BLaER1 (cell line): ENCODE data around the gene LHX8.

ENCODE experiments used
- H3K27ac ChIP-seq: shearing (Covaris generic); formaldehyde crosslinking; 2 replicates; pipeline ENCODE4 v1.8.1; 2022
- H3K27me3 ChIP-seq: shearing (Covaris generic); formaldehyde crosslinking; 2 replicates; pipeline ENCODE4 v1.8.1; 2022
- H3K36me3 ChIP-seq: shearing (Covaris generic); formaldehyde crosslinking; 2 replicates; pipeline ENCODE4 v1.8.1; 2022
- H3K4me1 ChIP-seq: shearing (Covaris generic); formaldehyde crosslinking; 2 replicates; pipeline ENCODE4 v1.8.1; 2022
- H3K4me2 ChIP-seq: shearing (Covaris generic); formaldehyde crosslinking; 2 replicates; pipeline ENCODE4 v1.8.1; 2022
- H3K4me3 ChIP-seq: shearing (Covaris generic); formaldehyde crosslinking; 2 replicates; pipeline ENCODE4 v1.8.1; 2022
- H3K9ac ChIP-seq: shearing (Covaris generic); formaldehyde crosslinking; 2 replicates; pipeline ENCODE4 v1.8.1; 2022
- H3K9me3 ChIP-seq: shearing (Covaris generic); formaldehyde crosslinking; 2 replicates; pipeline ENCODE4 v1.8.1; 2022
- H4K20me1 ChIP-seq: shearing (Covaris generic); formaldehyde crosslinking; 2 replicates; pipeline ENCODE4 v1.8.1; 2022
- Cebpa-rat ChIP-seq: shearing (Covaris generic); IDR thresholded peaks from 2 replicates; pipeline ENCODE4 v1.8.1; 2022

The LHX8 gene

GRCh38 chr1:75124510-75124909 lies 9.7 kb upstream of the LHX8 start:
- H3K36me3 ChIP-seq = no peaks in the 10 kb centered on the region
- no peak overlapping the region for H3K4me3 ChIP-seq
- H3K4me2 ChIP-seq = no peak overlapping the region
- no peak overlapping the region for H3K9ac ChIP-seq
- H3K27ac ChIP-seq = no peak overlapping the region
- no peaks in the 10 kb centered on the region for H4K20me1 ChIP-seq
- TF ChIP-seq Cebpa-rat = no peak
- H3K9me3 ChIP-seq = peaks cover 11% of the 10 kb centered on the region; the same call in 1 of the 2 replicates
- H3K4me1 ChIP-seq = no peaks in the 10 kb centered on the region
- H3K27me3 ChIP-seq = no peaks in the 10 kb centered on the region

DNA sequence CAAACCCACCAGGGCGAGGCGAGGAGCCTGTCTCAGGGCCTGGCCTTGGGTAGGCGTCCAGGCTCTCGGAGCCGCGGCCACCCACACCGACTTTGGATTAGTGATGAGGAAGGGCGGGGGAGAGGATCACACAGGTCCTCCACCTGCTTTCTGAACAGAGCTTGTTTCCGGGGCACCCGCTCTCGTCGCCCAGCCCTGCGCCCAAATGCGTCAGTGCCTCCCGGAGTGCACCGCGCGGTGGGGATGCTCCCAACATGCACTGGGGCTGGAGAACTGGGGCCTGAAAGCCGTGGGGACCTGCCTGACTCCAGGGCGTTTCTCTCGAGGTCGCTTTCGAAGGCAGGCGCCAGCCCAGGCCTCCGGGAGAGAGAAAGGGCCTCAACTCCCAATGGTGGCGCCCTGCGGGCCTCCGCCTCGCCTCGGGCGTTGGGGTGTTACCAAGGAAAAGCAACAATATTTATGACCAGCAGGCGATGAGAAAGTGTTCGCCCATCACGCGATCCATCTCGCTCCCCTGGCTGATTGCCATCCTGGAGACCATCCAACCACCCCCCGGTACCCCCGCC lies 8.9 kb upstream of the LHX8 start:
- TF ChIP-seq Cebpa-rat = no peak
- no peak overlapping the region for H3K4me3 ChIP-seq
- H3K9ac ChIP-seq = no peak overlapping the region
- peaks cover 18% of the 10 kb centered on the region for H3K9me3 ChIP-seq
- no peaks in the 10 kb centered on the region for H4K20me1 ChIP-seq
- no peak overlapping the region for H3K27ac ChIP-seq
- H3K4me2 ChIP-seq = no peak overlapping the region
- no peaks in the 10 kb centered on the region for H3K4me1 ChIP-seq
- no peaks in the 10 kb centered on the region for H3K36me3 ChIP-seq
- no peaks in the 10 kb centered on the region for H3K27me3 ChIP-seq

GRCh38 chr1:75126611-75127101 lies 7.5 kb upstream of the LHX8 start:
- no peaks in the 10 kb centered on the region for H3K27me3 ChIP-seq
- H3K36me3 ChIP-seq = no peaks in the 10 kb centered on the region

DNA sequence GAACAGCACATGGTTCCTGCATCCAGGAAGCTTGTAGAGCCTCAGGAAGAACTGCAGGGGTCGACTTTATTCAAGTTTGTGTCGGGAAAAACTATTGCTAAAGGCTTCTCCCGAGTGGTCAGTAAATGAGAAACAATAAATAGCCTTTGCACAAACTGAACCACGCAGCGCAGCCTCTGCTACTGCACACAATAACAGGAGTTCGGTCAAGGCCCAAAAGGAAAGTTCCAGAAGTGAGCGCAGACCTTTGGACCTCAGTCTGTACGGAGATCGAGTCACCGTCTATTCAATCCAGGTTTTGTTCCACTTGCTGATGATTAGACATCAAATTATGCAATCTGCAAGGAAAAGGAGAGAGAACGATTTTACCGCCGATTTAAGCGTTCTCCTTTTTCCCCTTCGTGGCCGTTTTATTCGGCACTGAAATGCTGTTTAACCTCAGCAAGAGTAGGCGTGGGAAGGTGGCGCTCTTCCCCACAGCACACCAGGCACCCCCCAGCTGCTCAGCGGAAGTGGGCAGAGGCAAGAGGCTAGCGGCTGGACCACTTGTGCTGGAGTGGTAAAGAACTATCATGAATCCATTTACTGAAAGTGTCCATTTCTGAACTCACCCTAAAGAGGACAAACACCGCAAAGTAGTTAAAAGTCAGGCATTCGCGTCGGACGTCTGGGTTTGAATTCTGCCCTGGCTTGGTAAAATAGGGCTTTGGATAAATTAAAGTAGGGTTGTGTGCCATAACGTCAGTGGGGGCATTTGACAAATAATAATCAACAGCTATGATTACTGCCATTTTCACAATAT lies 6.1 kb upstream of the LHX8 start:
- no peaks in the 10 kb centered on the region for H3K27me3 ChIP-seq
- H3K4me1 ChIP-seq = no peaks in the 10 kb centered on the region
- peaks cover 46% of the 10 kb centered on the region for H3K9me3 ChIP-seq
- H3K27ac ChIP-seq = no peak overlapping the region
- no peaks in the 10 kb centered on the region for H3K36me3 ChIP-seq
- no peak overlapping the region for H3K4me3 ChIP-seq
- TF ChIP-seq Cebpa-rat = no peak
- no peak overlapping the region for H3K4me2 ChIP-seq
- no peaks in the 10 kb centered on the region for H4K20me1 ChIP-seq
- no peak overlapping the region for H3K9ac ChIP-seq

More at GRCh38 chr1:75126611-75127101, 7.5 kb upstream of the LHX8 start:
- no peak for TF ChIP-seq Cebpa-rat
- no peak overlapping the region for H3K4me3 ChIP-seq
- no peaks in the 10 kb centered on the region for H3K4me1 ChIP-seq
- no peak overlapping the region for H3K9ac ChIP-seq
- no peak overlapping the region for H3K27ac ChIP-seq
- no peaks in the 10 kb centered on the region for H4K20me1 ChIP-seq
- peaks cover 32% of the 10 kb centered on the region for H3K9me3 ChIP-seq
- H3K4me2 ChIP-seq = no peak overlapping the region

- Histone ChIP-seq H3K27me3 (no peaks in the 10 kb centered on the region), H3K4me3 (no peak overlapping the region)
Measured at GRCh38 chr1:75129660-75129982, 4.6 kb upstream of the LHX8 start.

GRCh38 chr1:75129983-75130789 lies 4.0 kb upstream of the LHX8 start:
- no peaks in the 10 kb centered on the region for H3K27me3 ChIP-seq
- H3K4me1 ChIP-seq = no peaks in the 10 kb centered on the region
- H3K27ac ChIP-seq = no peak overlapping the region
- H3K36me3 ChIP-seq = no peaks in the 10 kb centered on the region
- peaks cover 48% of the 10 kb centered on the region for H3K9me3 ChIP-seq
- no peak for TF ChIP-seq Cebpa-rat
- no peak overlapping the region for H3K4me3 ChIP-seq
- no peak overlapping the region for H3K9ac ChIP-seq
- no peaks in the 10 kb centered on the region for H4K20me1 ChIP-seq
- H3K4me2 ChIP-seq = no peak overlapping the region

More at GRCh38 chr1:75129660-75129982, 4.6 kb upstream of the LHX8 start:
- H4K20me1 ChIP-seq = no peaks in the 10 kb centered on the region
- H3K4me2 ChIP-seq = no peak overlapping the region
- H3K4me1 ChIP-seq = no peaks in the 10 kb centered on the region
- H3K36me3 ChIP-seq = no peaks in the 10 kb centered on the region
- no peak overlapping the region for H3K27ac ChIP-seq
- H3K9ac ChIP-seq = no peak overlapping the region
- H3K9me3 ChIP-seq = peaks cover 48% of the 10 kb centered on the region
- TF ChIP-seq Cebpa-rat = no peak

DNA sequence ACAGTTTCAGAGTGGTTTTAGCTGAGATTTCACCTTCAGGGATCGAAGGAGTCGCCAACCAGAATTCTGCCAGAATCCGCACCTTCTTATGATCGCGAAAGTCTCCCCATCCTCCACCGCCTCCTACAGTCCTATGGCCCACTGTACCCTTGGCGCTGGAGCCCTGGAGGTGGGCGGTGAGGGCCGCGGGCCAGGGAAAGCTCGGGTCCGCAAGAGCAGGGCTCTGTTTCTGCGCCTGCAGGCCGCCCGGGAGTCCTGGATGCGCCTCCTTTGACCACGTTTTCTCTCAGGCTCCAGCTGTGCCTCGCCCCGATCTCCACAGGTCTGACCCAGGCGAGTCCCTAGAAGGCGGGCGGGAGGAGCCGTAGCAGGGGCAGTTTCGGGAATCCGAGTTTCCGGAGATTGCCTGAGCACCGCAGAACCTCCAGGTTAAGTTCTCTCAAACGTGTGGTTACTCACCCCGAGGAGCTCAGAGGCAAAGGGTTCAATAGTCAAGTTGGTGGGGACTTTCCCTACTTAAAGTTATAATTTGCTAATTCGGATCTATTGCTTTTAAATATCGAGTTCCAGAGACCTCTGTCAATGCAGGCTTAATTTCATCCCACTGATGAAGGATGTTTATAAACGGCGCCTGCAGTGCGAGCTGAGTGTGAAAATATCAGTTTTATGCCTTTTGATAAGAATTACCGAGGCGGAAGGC lies 3.2 kb upstream of the LHX8 start:
- peaks cover 54% of the 10 kb centered on the region for H3K9me3 ChIP-seq
- no peaks in the 10 kb centered on the region for H3K27me3 ChIP-seq
- no peaks in the 10 kb centered on the region for H3K4me1 ChIP-seq
- H3K4me3 ChIP-seq = no peak overlapping the region
- no peak for TF ChIP-seq Cebpa-rat
- H3K4me2 ChIP-seq = no peak overlapping the region
- no peak overlapping the region for H3K9ac ChIP-seq
- no peaks in the 10 kb centered on the region for H4K20me1 ChIP-seq
- H3K36me3 ChIP-seq = no peaks in the 10 kb centered on the region
- H3K27ac ChIP-seq = no peak overlapping the region

- TF ChIP-seq Cebpa-rat = no peak
- no peaks in the 10 kb centered on the region for H3K27me3 ChIP-seq
- H3K27ac ChIP-seq = no peak overlapping the region
- no peaks in the 10 kb centered on the region for H3K4me1 ChIP-seq
- H3K36me3 ChIP-seq = no peaks in the 10 kb centered on the region
- no peaks in the 10 kb centered on the region for H4K20me1 ChIP-seq
- no peak overlapping the region for H3K4me2 ChIP-seq
- H3K4me3 ChIP-seq = no peak overlapping the region
- peaks cover 61% of the 10 kb centered on the region for H3K9me3 ChIP-seq
- no peak overlapping the region for H3K9ac ChIP-seq
Measured at GRCh38 chr1:75131565-75132241, 2.5 kb upstream of the LHX8 start.

DNA sequence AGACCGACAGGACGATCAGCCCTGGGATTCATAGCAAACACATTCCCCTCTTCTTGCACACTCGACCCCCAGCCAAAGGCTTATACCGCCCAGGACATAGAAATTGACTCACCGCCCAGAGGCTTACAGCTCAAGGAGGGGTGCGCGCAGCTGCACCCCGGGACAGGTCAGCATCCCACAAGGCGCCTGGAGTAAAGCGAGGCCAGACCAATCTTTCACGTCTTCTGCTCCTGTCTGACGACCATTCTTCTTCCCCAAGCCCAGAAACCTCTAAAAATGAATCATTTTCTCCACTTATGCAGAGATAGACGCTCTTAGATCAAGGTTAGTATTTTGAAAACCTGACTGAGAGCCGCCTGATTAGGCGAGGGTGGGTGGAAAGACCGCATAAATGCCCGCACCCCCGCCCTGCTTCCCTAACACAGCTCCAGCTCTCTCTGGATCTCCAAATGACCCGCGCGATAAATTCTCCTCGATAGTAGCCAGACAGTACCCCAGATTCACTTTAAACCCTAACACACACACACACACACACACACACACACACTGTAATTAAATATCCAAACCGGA lies 1.9 kb upstream of the LHX8 start:
- H3K36me3 ChIP-seq = no peaks in the 10 kb centered on the region
- H3K27me3 ChIP-seq = no peaks in the 10 kb centered on the region
- no peak overlapping the region for H3K4me2 ChIP-seq
- H3K4me1 ChIP-seq = no peaks in the 10 kb centered on the region
- H3K27ac ChIP-seq = no peak overlapping the region
- H4K20me1 ChIP-seq = no peaks in the 10 kb centered on the region
- peaks cover 61% of the 10 kb centered on the region for H3K9me3 ChIP-seq
- H3K4me3 ChIP-seq = no peak overlapping the region
- no peak overlapping the region for H3K9ac ChIP-seq
- no peak for TF ChIP-seq Cebpa-rat
